GM12878 (cell line): Measurements from ENCODE around the gene SUFU. TPM values are rescaled to one million over a fixed set of nuclear protein-coding genes. Genes with fewer than 3 reads are reported as not detected.

ENCODE experiments used
- CREM ChIP-seq: IDR thresholded peaks from 2 replicates; pipeline ENCODE4 v1.6.1; 2014; ENCODE audit warnings: antibody characterized with exemption, low read depth
- DPF2 ChIP-seq: fragments of 450-650 bp; IDR thresholded peaks from 2 replicates; pipeline ENCODE4 v1.6.1; 2017; ENCODE audit warnings: mild to moderate bottlenecking
- ETV6 ChIP-seq, 2 experiments: fragments of 450-650 bp in 1 of 2; IDR thresholded peaks in 1 of 2; conservative IDR thresholded peaks in 1 of 2; 2 replicates each; pipeline ENCODE4 v1.6.1; 2014; ENCODE audit warnings: antibody characterized with exemption in 1 of 2, borderline replicate concordance in 1 of 2, low read depth in 1 of 2, mild to moderate bottlenecking in 1 of 2, moderate library complexity in 1 of 2
- EZH2 ChIP-seq: IDR thresholded peaks from 2 replicates; pipeline ENCODE4 v1.6.1; 2012; ENCODE audit warnings: low read depth, mild to moderate bottlenecking, control low read depth, inconsistent platforms, low read length, borderline replicate concordance; ENCODE audit not compliant: control insufficient read depth
- FOXM1 ChIP-seq: IDR thresholded peaks from 2 replicates; pipeline ENCODE4 v1.6.1; 2012; ENCODE audit warnings: low read depth, mild to moderate bottlenecking, inconsistent platforms, low read length, moderate library complexity
- HCFC1 ChIP-seq: fragments of 150-350 bp; IDR thresholded peaks from 2 replicates; pipeline ENCODE4 v1.6.1; 2014; ENCODE audit warnings: low read length
- HDGF ChIP-seq: fragments of 450-650 bp; IDR thresholded peaks from 2 replicates; pipeline ENCODE4 v1.6.1; 2016; ENCODE audit warnings: antibody characterized with exemption
- LARP7 ChIP-seq: fragments of 450-650 bp; IDR thresholded peaks from 2 replicates; pipeline ENCODE4 v1.6.1; 2017; ENCODE audit warnings: mild to moderate bottlenecking
- NBN ChIP-seq: fragments of 450-650 bp; IDR thresholded peaks from 2 replicates; pipeline ENCODE4 v1.6.1; 2016
- NFXL1 ChIP-seq: fragments of 450-650 bp; IDR thresholded peaks from 2 replicates; pipeline ENCODE4 v1.6.1; 2017; ENCODE audit warnings: antibody characterized with exemption, mild to moderate bottlenecking, borderline replicate concordance
- NFYA ChIP-seq: IDR thresholded peaks from 2 replicates; pipeline ENCODE4 v1.6.1; 2011; ENCODE audit warnings: low read depth, mild to moderate bottlenecking, low read length, improper control_type of control experiment, borderline replicate concordance
- POLR2AphosphoS5 ChIP-seq: IDR thresholded peaks from 2 replicates; pipeline ENCODE4 v1.6.1; 2011; ENCODE audit warnings: mild to moderate bottlenecking, low read length, inconsistent platforms
- SIN3A ChIP-seq: IDR thresholded peaks from 2 replicates; pipeline ENCODE4 v1.6.1; 2012; ENCODE audit warnings: low read depth, low read length, improper control_type of control experiment
- SMC3 ChIP-seq: IDR thresholded peaks from 2 replicates; pipeline ENCODE4 v1.6.1; 2011; ENCODE audit warnings: low read length, improper control_type of control experiment, borderline replicate concordance
- SP1 ChIP-seq: IDR thresholded peaks from one replicate; pipeline ENCODE4 v1.6.1; 2011; ENCODE audit warnings: low read depth, low read length
- SREBF1 ChIP-seq: IDR thresholded peaks from 2 replicates; pipeline ENCODE4 v1.6.1; 2012; ENCODE audit warnings: mild to moderate bottlenecking, low read length
- STAT3 ChIP-seq: IDR thresholded peaks from 2 replicates; pipeline ENCODE4 v1.6.1; 2011; ENCODE audit warnings: low read depth, low read length, improper control_type of control experiment
- TAF1 ChIP-seq: IDR thresholded peaks from 2 replicates; pipeline ENCODE4 v1.6.1; 2011; ENCODE audit warnings: mild to moderate bottlenecking, low read depth, low read length, borderline replicate concordance
- ZNF384 ChIP-seq: IDR thresholded peaks from 2 replicates; pipeline ENCODE4 v1.6.1; 2012; ENCODE audit warnings: low read depth, mild to moderate bottlenecking, low read length, improper control_type of control experiment, borderline replicate concordance
- polyA plus RNA-seq, 11 experiments: library from polyadenylated mRNA; depleted of rRNA in 4 of 11; unstranded in 6 of 11; stranded (reverse) in 5 of 11; fragments of >200 nt; fragmentation: Nextera tagmentation in 4 of 11; fragmentation: Illumina TruSeq in 1 of 11; extraction: Ambion mirVana in 4 of 11; extraction: Trizol in 1 of 11; gene quantifications; 1 replicate in 1 of 11; 2 replicates in 10 of 11; pipeline versions ENCODE4 v1.2.1 to v1.2.3, GENCODE V29; 2011 to 2016; ENCODE audit warnings: inconsistent platforms in 2 of 11, missing spikeins in 2 of 11, low read depth in 1 of 11
- total RNA-seq, 4 experiments: library from RNA; depleted of rRNA in 3 of 4; stranded (reverse); fragments of >200 nt in 3 of 4; fragmentation: Illumina TruSeq in 1 of 4; extraction: Trizol in 1 of 4; gene quantifications; 2 replicates each; pipeline versions ENCODE4 v1.2.1 to v1.2.3, GENCODE V29; 2013 to 2021
- TF ChIP-seq, protein P1 (sequence below): fragments of 450-650 bp; IDR thresholded peaks from 2 replicates; pipeline ENCODE4 v1.6.1; 2016; ENCODE audit warnings: mild to moderate bottlenecking, moderate library complexity, borderline replicate concordance
- TF ChIP-seq, protein P2 (sequence below): fragments of 450-650 bp; formaldehyde crosslinking; IDR thresholded peaks from 2 replicates; pipeline ENCODE4 v1.5.0; 2022; ENCODE audit warnings: mild to moderate bottlenecking, missing genetic modification characterization
- TF ChIP-seq, protein P3 (sequence below): fragments of 450-650 bp; IDR thresholded peaks from 2 replicates; pipeline ENCODE4 v1.6.1; 2017; ENCODE audit warnings: low read depth, mild to moderate bottlenecking, moderate library complexity

SUFU gene
- total and polyA plus RNA-seq, 10 of the 15 experiments (the other 5 are each of a cell fraction or from before 2014, with no cell fraction given), result 0.68 to 7.7 (median 2.4) TPM

DNA sequence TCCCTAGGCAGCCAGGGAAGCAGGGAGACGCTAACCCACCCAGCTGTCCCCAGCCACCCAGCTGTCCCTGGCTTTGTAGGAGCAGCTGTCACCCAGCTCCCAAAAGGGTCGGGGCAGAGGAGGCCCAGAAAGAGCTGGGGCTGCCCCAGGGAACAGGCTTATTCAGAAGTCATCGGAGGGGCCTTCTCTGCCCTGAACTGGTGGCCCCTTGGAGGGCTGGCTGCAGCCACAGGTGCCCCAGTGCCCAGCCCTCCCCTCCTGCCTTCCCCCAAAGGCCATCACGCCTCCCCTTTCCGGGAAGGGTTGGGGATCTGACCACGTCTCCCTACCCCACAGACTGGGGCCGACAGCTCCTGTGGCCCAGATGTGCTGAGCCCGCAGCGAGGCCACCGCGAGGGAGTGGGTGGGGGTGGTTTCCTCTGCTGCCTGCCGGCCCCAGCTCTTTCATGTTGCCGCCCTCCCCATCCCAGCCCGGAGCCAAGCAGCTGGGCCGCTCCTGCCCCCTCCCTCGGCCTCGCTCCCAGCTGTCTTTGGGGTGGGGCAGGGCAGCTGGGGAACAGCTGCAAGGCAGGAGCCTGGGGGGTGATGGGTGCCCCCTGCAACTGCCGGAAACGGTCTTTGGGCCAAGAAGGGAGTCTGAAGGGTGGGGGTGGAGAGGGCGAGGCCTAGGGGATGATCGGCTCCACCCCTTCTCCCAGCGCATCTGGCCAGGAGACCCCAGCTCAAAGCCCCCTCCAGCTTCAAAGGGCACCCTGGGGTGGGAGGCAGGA, 157.3 kb downstream of the SUFU start (continued):
- TF ChIP-seq, protein P1, sequence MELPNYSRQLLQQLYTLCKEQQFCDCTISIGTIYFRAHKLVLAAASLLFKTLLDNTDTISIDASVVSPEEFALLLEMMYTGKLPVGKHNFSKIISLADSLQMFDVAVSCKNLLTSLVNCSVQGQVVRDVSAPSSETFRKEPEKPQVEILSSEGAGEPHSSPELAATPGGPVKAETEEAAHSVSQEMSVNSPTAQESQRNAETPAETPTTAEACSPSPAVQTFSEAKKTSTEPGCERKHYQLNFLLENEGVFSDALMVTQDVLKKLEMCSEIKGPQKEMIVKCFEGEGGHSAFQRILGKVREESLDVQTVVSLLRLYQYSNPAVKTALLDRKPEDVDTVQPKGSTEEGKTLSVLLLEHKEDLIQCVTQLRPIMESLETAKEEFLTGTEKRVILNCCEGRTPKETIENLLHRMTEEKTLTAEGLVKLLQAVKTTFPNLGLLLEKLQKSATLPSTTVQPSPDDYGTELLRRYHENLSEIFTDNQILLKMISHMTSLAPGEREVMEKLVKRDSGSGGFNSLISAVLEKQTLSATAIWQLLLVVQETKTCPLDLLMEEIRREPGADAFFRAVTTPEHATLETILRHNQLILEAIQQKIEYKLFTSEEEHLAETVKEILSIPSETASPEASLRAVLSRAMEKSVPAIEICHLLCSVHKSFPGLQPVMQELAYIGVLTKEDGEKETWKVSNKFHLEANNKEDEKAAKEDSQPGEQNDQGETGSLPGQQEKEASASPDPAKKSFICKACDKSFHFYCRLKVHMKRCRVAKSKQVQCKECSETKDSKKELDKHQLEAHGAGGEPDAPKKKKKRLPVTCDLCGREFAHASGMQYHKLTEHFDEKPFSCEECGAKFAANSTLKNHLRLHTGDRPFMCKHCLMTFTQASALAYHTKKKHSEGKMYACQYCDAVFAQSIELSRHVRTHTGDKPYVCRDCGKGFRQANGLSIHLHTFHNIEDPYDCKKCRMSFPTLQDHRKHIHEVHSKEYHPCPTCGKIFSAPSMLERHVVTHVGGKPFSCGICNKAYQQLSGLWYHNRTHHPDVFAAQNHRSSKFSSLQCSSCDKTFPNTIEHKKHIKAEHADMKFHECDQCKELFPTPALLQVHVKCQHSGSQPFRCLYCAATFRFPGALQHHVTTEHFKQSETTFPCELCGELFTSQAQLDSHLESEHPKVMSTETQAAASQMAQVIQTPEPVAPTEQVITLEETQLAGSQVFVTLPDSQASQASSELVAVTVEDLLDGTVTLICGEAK, result no peak
- no peak for TF ChIP-seq POLR2AphosphoS5
- TF ChIP-seq SMC3, result no peak; the same call in 1 of the 2 replicates
- peak; percentile 74 for TF ChIP-seq CREM
- TF ChIP-seq ETV6 (conservative IDR thresholded peaks at IDR 0.05 in 1 of 2, IDR thresholded peaks at IDR 0.05 in 1 of 2; ENCODE audit: borderline replicate concordance in 1 of 2, low read depth in 1 of 2), result peak in 1 of 2 experiments; percentile 58; a peak in 1 of 4 replicates
- TF ChIP-seq STAT3, result no peak
- TF ChIP-seq TAF1, result peak; percentile 12; the same call in 1 of the 2 replicates
- TF ChIP-seq, protein P2, sequence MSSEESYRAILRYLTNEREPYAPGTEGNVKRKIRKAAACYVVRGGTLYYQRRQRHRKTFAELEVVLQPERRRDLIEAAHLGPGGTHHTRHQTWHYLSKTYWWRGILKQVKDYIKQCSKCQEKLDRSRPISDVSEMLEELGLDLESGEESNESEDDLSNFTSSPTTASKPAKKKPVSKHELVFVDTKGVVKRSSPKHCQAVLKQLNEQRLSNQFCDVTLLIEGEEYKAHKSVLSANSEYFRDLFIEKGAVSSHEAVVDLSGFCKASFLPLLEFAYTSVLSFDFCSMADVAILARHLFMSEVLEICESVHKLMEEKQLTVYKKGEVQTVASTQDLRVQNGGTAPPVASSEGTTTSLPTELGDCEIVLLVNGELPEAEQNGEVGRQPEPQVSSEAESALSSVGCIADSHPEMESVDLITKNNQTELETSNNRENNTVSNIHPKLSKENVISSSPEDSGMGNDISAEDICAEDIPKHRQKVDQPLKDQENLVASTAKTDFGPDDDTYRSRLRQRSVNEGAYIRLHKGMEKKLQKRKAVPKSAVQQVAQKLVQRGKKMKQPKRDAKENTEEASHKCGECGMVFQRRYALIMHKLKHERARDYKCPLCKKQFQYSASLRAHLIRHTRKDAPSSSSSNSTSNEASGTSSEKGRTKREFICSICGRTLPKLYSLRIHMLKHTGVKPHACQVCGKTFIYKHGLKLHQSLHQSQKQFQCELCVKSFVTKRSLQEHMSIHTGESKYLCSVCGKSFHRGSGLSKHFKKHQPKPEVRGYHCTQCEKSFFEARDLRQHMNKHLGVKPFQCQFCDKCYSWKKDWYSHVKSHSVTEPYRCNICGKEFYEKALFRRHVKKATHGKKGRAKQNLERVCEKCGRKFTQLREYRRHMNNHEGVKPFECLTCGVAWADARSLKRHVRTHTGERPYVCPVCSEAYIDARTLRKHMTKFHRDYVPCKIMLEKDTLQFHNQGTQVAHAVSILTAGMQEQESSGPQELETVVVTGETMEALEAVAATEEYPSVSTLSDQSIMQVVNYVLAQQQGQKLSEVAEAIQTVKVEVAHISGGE (CRISPR knock-in tag), result no peak
- peak; percentile 63 for TF ChIP-seq SP1
- TF ChIP-seq NFYA, result no peak
- no peak for TF ChIP-seq ZNF384
- TF ChIP-seq SREBF1, result no peak
- peak; percentile 95 for TF ChIP-seq HDGF
- TF ChIP-seq NFXL1, result no peak
- peak; percentile 83 for TF ChIP-seq NBN
- TF ChIP-seq, protein P3, sequence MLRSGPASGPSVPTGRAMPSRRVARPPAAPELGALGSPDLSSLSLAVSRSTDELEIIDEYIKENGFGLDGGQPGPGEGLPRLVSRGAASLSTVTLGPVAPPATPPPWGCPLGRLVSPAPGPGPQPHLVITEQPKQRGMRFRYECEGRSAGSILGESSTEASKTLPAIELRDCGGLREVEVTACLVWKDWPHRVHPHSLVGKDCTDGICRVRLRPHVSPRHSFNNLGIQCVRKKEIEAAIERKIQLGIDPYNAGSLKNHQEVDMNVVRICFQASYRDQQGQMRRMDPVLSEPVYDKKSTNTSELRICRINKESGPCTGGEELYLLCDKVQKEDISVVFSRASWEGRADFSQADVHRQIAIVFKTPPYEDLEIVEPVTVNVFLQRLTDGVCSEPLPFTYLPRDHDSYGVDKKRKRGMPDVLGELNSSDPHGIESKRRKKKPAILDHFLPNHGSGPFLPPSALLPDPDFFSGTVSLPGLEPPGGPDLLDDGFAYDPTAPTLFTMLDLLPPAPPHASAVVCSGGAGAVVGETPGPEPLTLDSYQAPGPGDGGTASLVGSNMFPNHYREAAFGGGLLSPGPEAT, result peak; percentile 54; the same call in 1 of the 2 replicates
- TF ChIP-seq LARP7, result no peak
- peak; percentile 81 for TF ChIP-seq FOXM1
- TF ChIP-seq EZH2, result no peak
- peak; percentile 86 for TF ChIP-seq DPF2
- TF ChIP-seq SIN3A, result peak; percentile 76; the same call in 1 of the 2 replicates
- no peak for TF ChIP-seq HCFC1
